ENCODE measurements around the gene RAB3C.

RAB3C gene

GRCh38 chr5:58765058-58765457, 182.2 kb downstream of the RAB3C start:
- no peak for DNase-seq (ENCODE audit: low read depth)
- no peak for TF ChIP-seq CTCF (conservative IDR thresholded peaks at IDR 0.05; ENCODE audit: low read depth, low read length)
- H3K4me3 ChIP-seq (ENCODE audit: low read depth, low read length): no peak overlapping the region

DNA sequence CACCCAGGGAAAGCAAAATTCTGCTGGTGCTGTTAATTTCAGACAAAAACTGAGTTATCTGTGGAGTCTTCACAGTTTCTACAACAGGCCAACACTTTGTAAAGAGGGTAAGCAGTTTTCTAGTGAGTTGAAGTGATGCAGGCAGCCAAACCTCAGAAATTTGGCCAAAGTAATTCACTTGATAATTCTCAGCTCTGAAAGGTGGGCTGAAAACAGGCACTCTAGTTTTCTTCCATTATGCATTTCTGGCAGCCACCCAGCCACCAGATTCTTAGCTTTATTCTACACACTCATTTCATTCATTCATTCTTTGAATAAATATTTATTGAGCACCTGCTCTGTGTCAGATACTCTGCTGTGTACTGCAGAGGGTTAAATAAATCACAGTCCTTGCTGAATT, 184.2 kb downstream of the RAB3C start:
- no peak for DNase-seq (ENCODE audit: low read depth)
- no peak overlapping the region for H3K4me3 ChIP-seq (ENCODE audit: low read depth, low read length)
- no peak for TF ChIP-seq CTCF (conservative IDR thresholded peaks at IDR 0.05; ENCODE audit: low read depth, low read length)

DNA sequence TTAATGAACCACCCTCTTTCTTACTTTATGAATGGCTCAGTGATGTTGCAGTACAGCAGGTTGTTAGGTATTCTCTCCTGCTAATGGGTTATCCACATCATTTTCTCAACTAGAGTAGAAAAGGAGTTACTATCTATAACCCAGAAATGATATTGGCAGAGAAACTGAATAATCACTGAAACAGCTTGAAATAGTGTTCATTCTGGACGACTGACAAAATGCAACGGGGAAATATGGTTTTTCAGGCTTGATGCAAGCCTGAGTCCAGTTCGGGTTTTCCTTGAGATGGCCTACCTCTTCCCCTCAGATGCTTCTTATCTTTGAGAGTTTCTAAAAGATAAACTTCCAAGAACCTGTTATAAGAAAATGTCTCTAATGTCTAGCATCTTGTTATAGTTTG, 187.3 kb downstream of the RAB3C start:
- DNase-seq (ENCODE audit: low read depth): no peak
- H3K4me3 ChIP-seq (ENCODE audit: low read depth, low read length): no peak overlapping the region
- no peak for TF ChIP-seq CTCF (conservative IDR thresholded peaks at IDR 0.05; ENCODE audit: low read depth, low read length)

- no peak for TF ChIP-seq CTCF (conservative IDR thresholded peaks at IDR 0.05; ENCODE audit: low read depth, low read length)
- no peak for DNase-seq (ENCODE audit: low read depth)
- H3K4me3 ChIP-seq (ENCODE audit: low read depth, low read length): no peak overlapping the region
Measured at GRCh38 chr5:58771796-58772195, 188.9 kb downstream of the RAB3C start.

GRCh38 chr5:58773744-58774441, 191.0 kb downstream of the RAB3C start:
- no peak for TF ChIP-seq CTCF (conservative IDR thresholded peaks at IDR 0.05; ENCODE audit: low read depth, low read length)
- no peak for DNase-seq (ENCODE audit: low read depth)
- H3K4me3 ChIP-seq (ENCODE audit: low read depth, low read length): no peak overlapping the region

GRCh38 chr5:58774937-58775336, 192.1 kb downstream of the RAB3C start:
- no peak for TF ChIP-seq CTCF (conservative IDR thresholded peaks at IDR 0.05; ENCODE audit: low read depth, low read length)
- no peak overlapping the region for H3K4me3 ChIP-seq (ENCODE audit: low read depth, low read length)
- no peak for DNase-seq (ENCODE audit: low read depth)

GRCh38 chr5:58775701-58776262, 192.9 kb downstream of the RAB3C start:
- TF ChIP-seq CTCF (conservative IDR thresholded peaks at IDR 0.05; ENCODE audit: low read depth, low read length): no peak
- no peak overlapping the region for H3K4me3 ChIP-seq (ENCODE audit: low read depth, low read length)
- DNase-seq (ENCODE audit: low read depth): no peak

Data from choroid plexus epithelial cell (primary cell).